ENCODE data around the gene NLRC5. TPM values are rescaled to one million over a fixed set of nuclear protein-coding genes. Genes with fewer than 3 reads are reported as not detected.

Gene NLRC5
- total RNA-seq, 1 experiment from 2014 or later, result 2.4 TPM

DNA sequence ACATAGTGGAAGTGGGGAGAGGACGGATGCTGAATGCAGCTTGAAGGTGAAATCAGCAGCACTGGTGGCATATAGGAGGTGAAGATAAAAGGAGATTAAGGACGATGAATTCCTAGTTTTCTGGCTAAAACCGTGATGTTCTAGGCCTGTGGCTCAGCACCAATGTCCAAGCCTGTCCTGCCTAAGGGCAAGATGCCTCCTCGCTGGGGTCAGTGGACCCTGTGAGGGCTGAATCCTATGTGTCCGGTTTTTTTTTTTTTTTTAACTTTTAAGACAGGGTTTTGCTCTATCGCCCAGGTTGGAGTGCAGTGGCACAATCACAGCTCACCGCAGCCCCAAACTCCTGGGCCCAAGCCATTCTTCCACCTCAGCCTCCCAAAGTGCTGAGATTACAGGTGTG lies 115.8 kb downstream of the NLRC5 start:
- DNase-seq, result no peak
- H3K14ac ChIP-seq (ENCODE audit: insufficient read depth, low read length), result no peak overlapping the region
- no peak overlapping the region for H2BK12ac ChIP-seq (ENCODE audit: insufficient read length, low read depth, low read length)
- no peak overlapping the region for H4K5ac ChIP-seq (ENCODE audit: insufficient read length, low read depth, low read length)
- no peak overlapping the region for H2BK15ac ChIP-seq (ENCODE audit: low read depth, low read length)
- H4K8ac ChIP-seq (replicated peaks; ENCODE audit: insufficient read length, low read depth, low read length), result no peak overlapping the region
- no peak overlapping the region for H2BK120ac ChIP-seq (ENCODE audit: low read depth, low read length, poor library complexity, severe bottlenecking)
- no peak overlapping the region for H2BK20ac ChIP-seq (ENCODE audit: low read depth, low read length, poor library complexity, severe bottlenecking)
- no peak overlapping the region for H2BK5ac ChIP-seq (ENCODE audit: insufficient read length, low read length)
- no peak overlapping the region for H3T11ph ChIP-seq (ENCODE audit: low read length)
- TF ChIP-seq, protein P1, sequence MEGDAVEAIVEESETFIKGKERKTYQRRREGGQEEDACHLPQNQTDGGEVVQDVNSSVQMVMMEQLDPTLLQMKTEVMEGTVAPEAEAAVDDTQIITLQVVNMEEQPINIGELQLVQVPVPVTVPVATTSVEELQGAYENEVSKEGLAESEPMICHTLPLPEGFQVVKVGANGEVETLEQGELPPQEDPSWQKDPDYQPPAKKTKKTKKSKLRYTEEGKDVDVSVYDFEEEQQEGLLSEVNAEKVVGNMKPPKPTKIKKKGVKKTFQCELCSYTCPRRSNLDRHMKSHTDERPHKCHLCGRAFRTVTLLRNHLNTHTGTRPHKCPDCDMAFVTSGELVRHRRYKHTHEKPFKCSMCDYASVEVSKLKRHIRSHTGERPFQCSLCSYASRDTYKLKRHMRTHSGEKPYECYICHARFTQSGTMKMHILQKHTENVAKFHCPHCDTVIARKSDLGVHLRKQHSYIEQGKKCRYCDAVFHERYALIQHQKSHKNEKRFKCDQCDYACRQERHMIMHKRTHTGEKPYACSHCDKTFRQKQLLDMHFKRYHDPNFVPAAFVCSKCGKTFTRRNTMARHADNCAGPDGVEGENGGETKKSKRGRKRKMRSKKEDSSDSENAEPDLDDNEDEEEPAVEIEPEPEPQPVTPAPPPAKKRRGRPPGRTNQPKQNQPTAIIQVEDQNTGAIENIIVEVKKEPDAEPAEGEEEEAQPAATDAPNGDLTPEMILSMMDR (conservative IDR thresholded peaks at IDR 0.05), result no peak
- H3K9me3 ChIP-seq (ENCODE audit: control insufficient read depth, low read depth, low read length), result no peaks in the 10 kb centered on the region
- no peaks in the 10 kb centered on the region; the same call in none of the 2 replicates for H3K4me1 ChIP-seq (ENCODE audit: insufficient read depth, low read length)
- no peaks in the 10 kb centered on the region for H3K79me2 ChIP-seq (ENCODE audit: insufficient read depth, low read length)
- Mint-ChIP-seq H3K27me3 (ENCODE audit: low read depth) (no peaks in the 10 kb centered on the region), H3K4me3 (no peak overlapping the region), H3K36me3 (ENCODE audit: insufficient read depth in 1 of 3, low read depth in 3 of 3) (no peaks in the 10 kb centered on the region), H3K9me3 (no peaks in the 10 kb centered on the region; a peak in 1 of 5 replicates), H3K27ac (no peak overlapping the region; a peak in 1 of 7 replicates), H3K4me1 (peaks cover 28 to 40% of the 10 kb centered on the region in 2 experiments)
- no CpG with 5 or more reads among the region's 7 CpGs for WGBS (ENCODE audit: extremely low coverage, insufficient read length, low lambda C conversion rate)
- no peak overlapping the region for H4K91ac ChIP-seq (ENCODE audit: insufficient read length, low read depth, low read length)
- H3K18ac ChIP-seq (ENCODE audit: insufficient read length, low read depth, low read length), result no peak overlapping the region
- no peaks in the 10 kb centered on the region for H3K27me3 ChIP-seq (ENCODE audit: insufficient read depth, low read length)
- no peak overlapping the region for H3K9ac ChIP-seq (ENCODE audit: extremely low read depth, insufficient read length, low read length)
- H3K4me2 ChIP-seq (ENCODE audit: insufficient read depth, insufficient read length, low read length), result no peak overlapping the region
- H3K4ac ChIP-seq (ENCODE audit: low read depth, low read length), result no peak overlapping the region
- no peak overlapping the region for H3K23ac ChIP-seq (ENCODE audit: insufficient read length, low read depth, low read length)
- no peak overlapping the region for H3K27ac ChIP-seq (ENCODE audit: insufficient read length, low read depth, low read length)
- no peaks in the 10 kb centered on the region for H3K79me1 ChIP-seq (ENCODE audit: insufficient read depth, low read depth, low read length, poor library complexity, severe bottlenecking)
- H4K20me1 ChIP-seq (ENCODE audit: control insufficient read depth, insufficient read depth, insufficient read length), result no peaks in the 10 kb centered on the region
- H3K23me2 ChIP-seq (ENCODE audit: insufficient read length, low read depth, low read length, poor library complexity, severe bottlenecking), result no peaks in the 10 kb centered on the region
- no peak overlapping the region for H2AFZ ChIP-seq (ENCODE audit: low read length)
- no peak overlapping the region for H3K56ac ChIP-seq (ENCODE audit: insufficient read length, low read depth, low read length)
- no peak overlapping the region for H2AK5ac ChIP-seq (ENCODE audit: insufficient read length, low read length)

All from H9 (cell line).